ENCODE results near the gene STXBP1.
A peak's percentile ranks its signal among the peaks of the same experiment; 100 is the strongest.

Gene STXBP1

GRCh38 chr9:127634021-127634420, 21.9 kb downstream of the STXBP1 start:
- no peak for TF ChIP-seq CTCF (IDR thresholded peaks at IDR 0.05; ENCODE audit: low read depth, low read length)
- DNase-seq = no peak
- Histone ChIP-seq H3K4me3 (ENCODE audit: low read depth, low read length) (no peak overlapping the region), H3K27me3 (ENCODE audit: insufficient read depth, low read depth, severe bottlenecking) (no peaks in the 10 kb centered on the region), H3K27ac (no peak overlapping the region), H3K36me3 (peaks cover 6% of the 10 kb centered on the region), H3K9me3 (ENCODE audit: severe bottlenecking) (no peaks in the 10 kb centered on the region)

DNA sequence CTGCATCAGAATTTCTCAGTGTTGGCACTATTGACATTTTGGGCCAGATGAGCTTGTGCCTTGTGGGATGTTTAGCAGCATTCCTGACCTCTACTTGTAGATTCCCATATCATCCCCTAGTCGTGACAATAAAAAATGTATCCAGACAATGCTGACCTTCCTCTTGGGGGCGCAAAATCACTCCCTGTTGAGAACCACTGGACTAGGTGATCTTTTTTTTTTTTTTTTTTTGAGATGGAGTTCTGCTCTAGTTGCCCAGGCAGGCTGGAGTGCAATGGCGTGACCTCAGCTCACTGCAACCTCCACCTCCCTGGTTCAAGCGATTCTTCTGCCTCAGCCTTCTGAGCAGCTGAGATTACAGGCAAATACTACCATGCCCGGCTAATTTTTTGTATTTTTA, 22.6 kb downstream of the STXBP1 start:
- TF ChIP-seq CTCF (IDR thresholded peaks at IDR 0.05; ENCODE audit: low read depth, low read length) = peak; percentile 46
- Histone ChIP-seq H3K4me3 (ENCODE audit: low read depth, low read length) (no peak overlapping the region), H3K36me3 (peaks cover 6% of the 10 kb centered on the region), H3K9me3 (ENCODE audit: severe bottlenecking) (no peaks in the 10 kb centered on the region), H3K27ac (no peak overlapping the region), H3K27me3 (ENCODE audit: insufficient read depth, low read depth, severe bottlenecking) (no peaks in the 10 kb centered on the region)
- DNase-seq = peak; percentile 76

- no peaks in the 10 kb centered on the region for H3K9me3 ChIP-seq (ENCODE audit: severe bottlenecking)
- no peak for TF ChIP-seq CTCF (IDR thresholded peaks at IDR 0.05; ENCODE audit: low read depth, low read length)
- no peak for DNase-seq
- peaks cover 6% of the 10 kb centered on the region for H3K36me3 ChIP-seq
- H3K27me3 ChIP-seq (ENCODE audit: insufficient read depth, low read depth, severe bottlenecking) = no peaks in the 10 kb centered on the region
- H3K4me3 ChIP-seq (ENCODE audit: low read depth, low read length) = no peak overlapping the region
- H3K27ac ChIP-seq = no peak overlapping the region
Measured at GRCh38 chr9:127635201-127635735, 23.2 kb downstream of the STXBP1 start.

- DNase-seq = no peak
- H3K36me3 ChIP-seq = no peaks in the 10 kb centered on the region; the same call in 1 of the 2 replicates
- no peaks in the 10 kb centered on the region for H3K9me3 ChIP-seq (ENCODE audit: severe bottlenecking)
- no peak overlapping the region for H3K4me3 ChIP-seq (ENCODE audit: low read depth, low read length)
- no peak overlapping the region for H3K27ac ChIP-seq
- no peak for TF ChIP-seq CTCF (IDR thresholded peaks at IDR 0.05; ENCODE audit: low read depth, low read length)
- no peaks in the 10 kb centered on the region for H3K27me3 ChIP-seq (ENCODE audit: insufficient read depth, low read depth, severe bottlenecking)
Measured at GRCh38 chr9:127637322-127637847, 25.3 kb downstream of the STXBP1 start.

GRCh38 chr9:127640908-127641545, 28.9 kb downstream of the STXBP1 start:
- TF ChIP-seq CTCF (IDR thresholded peaks at IDR 0.05; ENCODE audit: low read depth, low read length) = no peak
- H3K36me3 ChIP-seq = no peaks in the 10 kb centered on the region
- no peak overlapping the region for H3K27ac ChIP-seq
- no peaks in the 10 kb centered on the region for H3K27me3 ChIP-seq (ENCODE audit: insufficient read depth, low read depth, severe bottlenecking)
- H3K9me3 ChIP-seq (ENCODE audit: severe bottlenecking) = no peaks in the 10 kb centered on the region
- DNase-seq = peak; percentile 53
- no peak overlapping the region for H3K4me3 ChIP-seq (ENCODE audit: low read depth, low read length)

Measured in WERI-Rb-1 (cell line).